HCT116 (cell line): Measurements from ENCODE around the gene SLC10A3. TPM values are rescaled to one million over a fixed set of nuclear protein-coding genes. Genes with fewer than 3 reads are reported as not detected.

Experiments used
- ATAC-seq: fragments of 200-7000 bp; cut with Tn5 transposase; 2 replicates; pipeline ENCODE4 v1.9.1; 2020; ENCODE audit warnings: mild to moderate bottlenecking, moderate library complexity
- BruUV-seq: library from RNA; stranded (reverse); fragments of 400-500 nt; replicated peaks from 2 replicates; lab custom pipeline; 2021; lab: Mats Ljungman, UMichigan
- CTCF ChIA-PET: fragments of 300-600 bp; sonication (Branson Sonifier 250); formaldehyde crosslinking; loops from one replicate; lab custom pipeline; 2021; ENCODE audit warnings: antibody characterized with exemption; lab: Charles Lee
- POLR2A ChIA-PET: fragments of 300-600, 350-600 bp; sonication (Branson Sonifier 250); formaldehyde crosslinking; loops from one replicate; lab custom pipeline; 2021; ENCODE audit warnings: antibody characterized with exemption; lab: Charles Lee
- RAD21 ChIA-PET, 2 experiments: fragments of 300-600 bp; sonication (Branson Sonifier 250); formaldehyde crosslinking; loops; one replicate each; lab custom pipeline; 2023; ENCODE audit warnings: low total read pairs in 2 of 2; ENCODE audit not compliant: uncharacterized antibody in 2 of 2, unreplicated experiment in 2 of 2, low non-redundant PET in 1 of 2; lab: Charles Lee
- DNase-seq: peaks from one replicate; pipeline ENCODE4 v3.0.0-alpha.2; 2010; ENCODE audit warnings: low read depth, low spot score
- H2AFZ ChIP-seq: fragments of 200-600 bp; shearing (Covaris generic), sonication (generic); 2 replicates; pipeline ENCODE4 v1.6.1; 2017; ENCODE audit warnings: low read depth, mixed run types, mixed read lengths, antibody characterized with exemption, low read length; ENCODE audit not compliant: poor library complexity, severe bottlenecking
- H3K27ac ChIP-seq: 2 replicates; pipeline ENCODE4 v1.5.1; 2012; ENCODE audit warnings: low read depth, low read length
- H3K27me3 ChIP-seq: fragments of 200-600 bp; sonication (generic); 2 replicates; pipeline ENCODE4 v1.6.1; 2016; ENCODE audit warnings: mixed run types, low read length, mixed read lengths; ENCODE audit not compliant: insufficient read depth
- H3K36me3 ChIP-seq, 2 experiments: fragments of 200-500 bp in 1 of 2; fragments of 200-600 bp in 1 of 2; sonication (Bioruptor generic) in 1 of 2; sonication (generic) in 1 of 2; 2 replicates each; pipeline versions ENCODE4 v1.5.1 to v1.6.1; 2014 to 2016; ENCODE audit warnings: low read length in 2 of 2, inconsistent platforms in 1 of 2, mixed read lengths in 1 of 2, mixed run types in 1 of 2; ENCODE audit not compliant: insufficient read depth in 2 of 2, control insufficient read depth in 1 of 2
- H3K4me1 ChIP-seq, 2 experiments: fragments of 200-600 bp in 1 of 2; sonication (generic) in 1 of 2; 2 replicates each; pipeline versions ENCODE4 v1.5.1 to v1.6.1; 2012 to 2017; ENCODE audit warnings: low read length in 2 of 2, inconsistent platforms in 1 of 2, mild to moderate bottlenecking in 1 of 2, mixed read lengths in 1 of 2, mixed run types in 1 of 2, moderate library complexity in 1 of 2; ENCODE audit not compliant: insufficient read depth in 2 of 2, control insufficient read depth in 1 of 2
- H3K4me2 ChIP-seq: fragments of 200-600 bp; sonication (generic); 2 replicates; pipeline ENCODE4 v1.6.1; 2017; ENCODE audit warnings: mixed run types, low read length, mixed read lengths
- H3K4me3 ChIP-seq, 2 experiments: fragments of 200-600 bp in 1 of 2; sonication (generic) in 1 of 2; replicated peaks in 1 of 2; 2 replicates each; pipeline ENCODE4 v1.5.1; 2011 to 2016; ENCODE audit warnings: low read length in 2 of 2, control low read depth in 1 of 2, low read depth in 1 of 2, mild to moderate bottlenecking in 1 of 2, mixed read lengths in 1 of 2, mixed run types in 1 of 2
- H3K79me2 ChIP-seq: fragments of 200-600 bp; sonication (generic); 2 replicates; pipeline ENCODE4 v1.6.1; 2017; ENCODE audit warnings: mild to moderate bottlenecking, mixed run types, low read length, moderate library complexity, mixed read lengths; ENCODE audit not compliant: insufficient read depth
- H3K9ac ChIP-seq: fragments of 200-600 bp; sonication (generic); 2 replicates; pipeline ENCODE4 v1.6.1; 2016; ENCODE audit warnings: low read length, mixed read lengths
- H3K9me2 ChIP-seq: fragments of 200-600 bp; sonication (generic), shearing (Covaris generic); 2 replicates; pipeline ENCODE4 v1.6.1; 2017; ENCODE audit warnings: mixed run types, mild to moderate bottlenecking, moderate library complexity; ENCODE audit not compliant: insufficient read depth
- H3K9me3 ChIP-seq, 2 experiments: fragments of 200-500 bp in 1 of 2; fragments of 200-600 bp in 1 of 2; sonication (Bioruptor generic) in 1 of 2; sonication (generic) in 1 of 2; 2 replicates each; pipeline ENCODE4 v1.6.1; 2014 to 2017; ENCODE audit warnings: low read length in 2 of 2, mixed read lengths in 2 of 2, inconsistent platforms in 1 of 2, low read depth in 1 of 2, mild to moderate bottlenecking in 1 of 2, mixed run types in 1 of 2, moderate library complexity in 1 of 2; ENCODE audit not compliant: control insufficient read depth in 1 of 2, insufficient read depth in 1 of 2
- H4K20me1 ChIP-seq: fragments of 200-600 bp; sonication (generic), shearing (Covaris generic); 2 replicates; pipeline ENCODE4 v1.6.1; 2017; ENCODE audit warnings: mixed run types, mild to moderate bottlenecking, moderate library complexity; ENCODE audit not compliant: insufficient read depth
- ATF3 ChIP-seq: IDR thresholded peaks from 2 replicates; pipeline ENCODE4 v1.6.1; 2012
- CBX3 ChIP-seq: IDR thresholded peaks from 2 replicates; pipeline ENCODE4 v1.6.1; 2012; ENCODE audit warnings: low read depth
- CEBPB ChIP-seq: IDR thresholded peaks from 2 replicates; pipeline ENCODE4 v1.6.1; 2012; ENCODE audit warnings: low read depth
- EGR1 ChIP-seq: IDR thresholded peaks from 2 replicates; pipeline ENCODE4 v1.6.1; 2012; ENCODE audit warnings: low read depth
- ELF1 ChIP-seq: IDR thresholded peaks from 2 replicates; pipeline ENCODE4 v1.6.1; 2012; ENCODE audit warnings: low read depth, borderline replicate concordance
- EZH2 ChIP-seq: fragments of 200-600 bp; sonication (generic); IDR thresholded peaks from 2 replicates; pipeline ENCODE4 v1.6.1; 2017; ENCODE audit warnings: antibody characterized with exemption, mixed run types
- MAX ChIP-seq: IDR thresholded peaks from 2 replicates; pipeline ENCODE4 v1.6.1; 2012
- POLR2A ChIP-seq: IDR thresholded peaks from 2 replicates; pipeline ENCODE4 v1.7.0; 2011; ENCODE audit warnings: borderline replicate concordance; ENCODE audit not compliant: insufficient read depth, insufficient read length; ENCODE audit errors: extremely low read depth
- POLR2AphosphoS5 ChIP-seq: IDR thresholded peaks from 2 replicates; pipeline ENCODE4 v1.6.1; 2011; ENCODE audit warnings: mild to moderate bottlenecking, low read depth, low read length, moderate library complexity
- SIN3A ChIP-seq: IDR thresholded peaks from 2 replicates; pipeline ENCODE4 v1.6.1; 2012; ENCODE audit warnings: low read depth
- SP1 ChIP-seq: IDR thresholded peaks from 2 replicates; pipeline ENCODE4 v1.6.1; 2012; ENCODE audit warnings: low read depth
- SRF ChIP-seq: IDR thresholded peaks from 2 replicates; pipeline ENCODE4 v1.6.1; 2012; ENCODE audit warnings: low read depth
- TCF7L2 ChIP-seq: IDR thresholded peaks from 2 replicates; pipeline ENCODE4 v1.7.0; 2011; ENCODE audit warnings: borderline replicate concordance, inconsistent platforms; ENCODE audit not compliant: insufficient read depth, insufficient read length; ENCODE audit errors: extremely low read depth
- YY1 ChIP-seq: IDR thresholded peaks from 2 replicates; pipeline ENCODE4 v1.6.1; 2011; ENCODE audit warnings: low read length, low read depth, moderate library complexity, mild to moderate bottlenecking; ENCODE audit not compliant: insufficient replicate concordance; ENCODE audit errors: extremely low read depth
- ZBTB33 ChIP-seq: IDR thresholded peaks from 2 replicates; pipeline ENCODE4 v1.6.1; 2011; ENCODE audit warnings: mild to moderate bottlenecking, low read length, moderate library complexity; ENCODE audit not compliant: insufficient replicate concordance; ENCODE audit errors: extremely low read depth
- ZFX ChIP-seq: fragments of 450-650 bp; IDR thresholded peaks from 2 replicates; pipeline ENCODE4 v1.6.1; 2017
- intact Hi-C: fragments of 100-400 bp; cut with micrococcal nuclease; formaldehyde crosslinking; loops from 2 replicates; pipeline ENCODE4 v1.10.0; 2022
- total RNA-seq: library from RNA; stranded (reverse); gene quantifications from one replicate; pipeline ENCODE4 v1.2.1, GENCODE V29; 2021; ENCODE audit not compliant: unreplicated experiment

SLC10A3 gene
- total RNA-seq, 1 experiment from 2014 or later: 16.2 TPM

- peak overlapping the region; percentile 51 for H3K9ac ChIP-seq
- peak; percentile 5 for TF ChIP-seq POLR2A
- TF ChIP-seq MAX: no peak
- no peak for TF ChIP-seq YY1
- no peak for TF ChIP-seq SIN3A
- no peak for TF ChIP-seq CBX3
- no peak for TF ChIP-seq CEBPB
- no peak for TF ChIP-seq SRF
- no peak for TF ChIP-seq EGR1
- TF ChIP-seq ATF3: no peak
- H3K4me1 ChIP-seq: peaks cover 5 to 10% of the 10 kb centered on the region in 2 experiments; a peak in 3 of 4 replicates
- POLR2A ChIA-PET: no interaction called here
- no peaks in the 10 kb centered on the region for H4K20me1 ChIP-seq
- peak overlapping the region; percentile 44 to 70 for H3K4me3 ChIP-seq
- ATAC-seq (peak; percentile 2; the same call in 1 of the 2 replicates), DNase-seq (no peak)
- H3K9me3 ChIP-seq: no peaks in the 10 kb centered on the region
- peak overlapping the region; percentile 49 for H3K27ac ChIP-seq
- H3K4me2 ChIP-seq: peak overlapping the region; percentile 78
- no peaks in the 10 kb centered on the region for H3K27me3 ChIP-seq
- H3K9me2 ChIP-seq: no peaks in the 10 kb centered on the region
- no peaks in the 10 kb centered on the region for H3K79me2 ChIP-seq
- H3K36me3 ChIP-seq: no peaks in the 10 kb centered on the region
- CTCF ChIA-PET: no interaction called here
- BruUV-seq: TSS peak; percentile 89
- intact Hi-C loops: no loop called here
- H2AFZ ChIP-seq: no peak overlapping the region
- RAD21 ChIA-PET: no interaction called here
These were observed 26.2 kb upstream of the SLC10A3 start for GRCh38 chrX:154516656-154517100.

- no TSS peak for BruUV-seq
- H3K9me2 ChIP-seq: no peaks in the 10 kb centered on the region
- peak within 1 kb of the TSS; percentile 65 to 70 for H3K4me3 ChIP-seq
- ChIA-PET POLR2A (interaction anchor here (1.0 kb wide), 1 partner anchor 25 kb away, joined by 3 read pairs; the partner anchor contains the start of gene SLC10A3), RAD21 (no interaction called here), CTCF (no interaction called here)
- peak within 1 kb of the TSS; percentile 79 for H3K27ac ChIP-seq
- DNase-seq (peak; percentile 65), ATAC-seq (peak; percentile 96)
- no peaks in the 10 kb centered on the region for H4K20me1 ChIP-seq
- no peaks in the 10 kb centered on the region for H3K79me2 ChIP-seq
- no peaks in the 10 kb centered on the region for H3K36me3 ChIP-seq
- H3K9me3 ChIP-seq: no peaks in the 10 kb centered on the region
- peak within 1 kb of the TSS; percentile 72 for H3K9ac ChIP-seq
- no peak within 1 kb of the TSS for H2AFZ ChIP-seq
- peaks cover 5 to 10% of the 10 kb centered on the region in 2 experiments; a peak in 3 of 4 replicates for H3K4me1 ChIP-seq
- intact Hi-C loops: no loop called here
- no peaks in the 10 kb centered on the region for H3K27me3 ChIP-seq
- H3K4me2 ChIP-seq: peak within 1 kb of the TSS; percentile 84
- TF ChIP-seq ZFX: peak; percentile 73
- TF ChIP-seq CBX3: no peak
- peak; percentile 36 for TF ChIP-seq POLR2A
- no peak; the same call in 1 of the 2 replicates for TF ChIP-seq SP1
- no peak for TF ChIP-seq ZBTB33
- no peak for TF ChIP-seq ELF1
- peak; percentile 75 for TF ChIP-seq POLR2AphosphoS5
- no peak; the same call in 1 of the 2 replicates for TF ChIP-seq SIN3A
- no peak for TF ChIP-seq ATF3
- TF ChIP-seq YY1: peak; percentile 69
- TF ChIP-seq MAX: no peak
- no peak for TF ChIP-seq TCF7L2
- TF ChIP-seq EZH2: no peak
These were observed 25.7 kb upstream of the SLC10A3 start, which contains the start of gene FAM3A for GRCh38 chrX:154515966-154516655. FAM3A (minus strand) TSS chrX:154516232; CDS start chrX:154515772, 460 bp downstream.
